IPS DF 19.7 (cell line): ENCODE measurements around the gene AGBL2.

Experiments
- DNase-seq: peaks from one replicate; pipeline ENCODE4 v3.0.0-alpha.2; 2013; ENCODE audit warnings: low read depth, low spot score

The AGBL2 gene

GRCh38 chr11:47628026-47628425, 87.1 kb downstream of the AGBL2 start:
- no peak for DNase-seq

DNA sequence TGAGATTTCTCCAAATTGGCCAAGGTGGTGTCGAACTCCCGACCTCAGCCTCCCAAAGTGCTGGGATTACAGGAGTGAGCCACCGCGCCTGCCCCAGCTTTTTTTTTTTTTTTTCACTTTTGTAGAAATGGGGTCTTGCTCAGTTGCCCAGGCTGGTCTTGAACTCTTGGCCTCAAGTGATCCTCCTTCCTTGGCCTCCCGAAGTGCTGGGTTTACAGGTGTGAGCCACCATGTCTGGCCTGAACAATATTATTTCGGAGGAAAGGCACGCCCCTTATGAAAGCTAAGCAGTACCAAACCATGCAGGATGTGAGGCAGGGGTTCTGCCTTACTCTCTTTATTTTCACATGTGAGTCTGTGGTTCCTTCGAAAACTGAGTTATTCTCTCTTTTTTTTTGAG, 88.9 kb downstream of the AGBL2 start:
- no peak for DNase-seq

- DNase-seq: no peak
Measured at GRCh38 chr11:47620836-47621378, 94.3 kb downstream of the AGBL2 start.

DNA sequence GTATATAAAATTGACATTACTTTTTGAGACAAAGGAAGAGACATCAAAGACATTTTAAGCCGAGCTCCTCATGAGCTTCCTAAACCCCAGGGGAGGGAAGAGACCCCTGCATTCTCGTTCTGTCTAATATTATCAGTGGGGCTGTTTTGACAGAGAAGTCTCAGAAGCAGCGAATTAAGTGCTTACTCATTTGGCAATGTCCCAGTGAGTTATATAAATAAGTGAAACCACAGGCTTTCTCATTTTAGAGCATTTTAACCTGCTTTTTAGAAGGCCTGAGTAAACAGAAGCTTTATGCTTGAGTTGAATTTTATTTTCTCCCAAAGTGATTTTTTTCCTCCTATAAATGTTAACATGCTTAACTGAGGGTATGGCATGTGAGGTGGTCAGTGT, 97.8 kb downstream of the AGBL2 start:
- no peak for DNase-seq

GRCh38 chr11:47616726-47617416, 98.3 kb downstream of the AGBL2 start:
- DNase-seq: no peak

DNA sequence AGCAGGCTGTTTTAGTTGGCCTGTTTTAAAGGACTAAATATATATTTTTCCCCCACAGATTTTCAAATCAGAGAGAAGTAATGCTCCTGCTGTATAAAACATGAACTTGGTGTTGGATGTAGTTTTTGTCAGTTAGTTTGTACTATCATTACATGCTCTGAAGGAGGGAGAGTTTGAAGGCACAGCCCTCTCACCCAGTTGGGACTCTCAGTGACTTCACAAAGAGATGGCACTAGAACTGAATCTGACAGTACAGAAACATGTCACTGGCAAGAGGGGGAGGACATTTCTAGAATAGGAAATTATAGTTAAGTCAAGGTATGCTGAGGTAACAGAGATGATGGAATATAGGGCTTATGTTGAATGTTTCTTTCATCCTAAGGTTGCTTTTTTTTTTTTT, 99.9 kb downstream of the AGBL2 start:
- no peak for DNase-seq

- no peak for DNase-seq
Measured at GRCh38 chr11:47611348-47611794, 103.8 kb downstream of the AGBL2 start.

- no peak for DNase-seq
Measured at GRCh38 chr11:47609675-47610074, 105.5 kb downstream of the AGBL2 start.
